Mesenchymal stem cell (in vitro differentiated cells and primary cell): Measurements from ENCODE around the gene PRR12.

Experiments used
- DNase-seq: peaks from one replicate; pipeline ENCODE4 v3.0.0-alpha.2; 2013
- H2AFZ ChIP-seq: one replicate; pipeline ENCODE4 v1.6.1; 2013; ENCODE audit warnings: low read depth, mild to moderate bottlenecking, control low read depth, inconsistent platforms, low read length, moderate library complexity
- H2AK5ac ChIP-seq: 2 replicates; pipeline ENCODE4 v1.6.1; 2013; ENCODE audit warnings: low read length, moderate library complexity, mild to moderate bottlenecking, inconsistent platforms; ENCODE audit not compliant: severe bottlenecking
- H2BK120ac ChIP-seq: one replicate; pipeline ENCODE4 v1.6.1; 2013; ENCODE audit warnings: low read depth, mild to moderate bottlenecking, inconsistent platforms, low read length, moderate library complexity
- H2BK12ac ChIP-seq, 2 experiments: one replicate each; pipeline ENCODE4 v1.6.1; 2013; ENCODE audit warnings: inconsistent platforms in 2 of 2, low read length in 2 of 2, mild to moderate bottlenecking in 2 of 2, moderate library complexity in 2 of 2, control low read depth in 1 of 2
- H2BK15ac ChIP-seq: one replicate; pipeline ENCODE4 v1.6.1; 2013; ENCODE audit warnings: mild to moderate bottlenecking, low read depth, inconsistent platforms; ENCODE audit not compliant: poor library complexity, severe bottlenecking
- H2BK5ac ChIP-seq: 2 replicates; pipeline ENCODE4 v1.6.1; 2013; ENCODE audit warnings: low read depth, mild to moderate bottlenecking, low read length, control low read depth, inconsistent platforms; ENCODE audit not compliant: poor library complexity, severe bottlenecking
- H3K14ac ChIP-seq, 2 experiments: one replicate each; pipeline ENCODE4 v1.6.1; 2013; ENCODE audit warnings: inconsistent platforms in 2 of 2, low read length in 2 of 2, control low read depth in 1 of 2, mild to moderate bottlenecking in 1 of 2, moderate library complexity in 1 of 2
- H3K18ac ChIP-seq, 2 experiments: one replicate each; pipeline ENCODE4 v1.6.1; 2013; ENCODE audit warnings: inconsistent platforms in 2 of 2, low read length in 2 of 2, control low read depth in 1 of 2, low read depth in 1 of 2, mild to moderate bottlenecking in 1 of 2
- H3K23ac ChIP-seq, 2 experiments: one replicate each; pipeline ENCODE4 v1.6.1; 2013; ENCODE audit warnings: inconsistent platforms in 2 of 2, low read length in 2 of 2, mild to moderate bottlenecking in 2 of 2, moderate library complexity in 2 of 2, control low read depth in 1 of 2
- H3K27ac ChIP-seq: 2 replicates; pipeline ENCODE4 v1.5.1; 2013; ENCODE audit warnings: mild to moderate bottlenecking, moderate library complexity, low read length, control low read depth, inconsistent platforms; ENCODE audit not compliant: poor library complexity, severe bottlenecking
- H3K27me3 ChIP-seq, 2 experiments: 2 replicates each; pipeline versions ENCODE4 v1.6.1 to v1.7.0; 2013; ENCODE audit warnings: low read length in 2 of 2, mild to moderate bottlenecking in 2 of 2, moderate library complexity in 2 of 2, control low read depth in 1 of 2, inconsistent platforms in 1 of 2; ENCODE audit not compliant: control insufficient read depth in 1 of 2, insufficient read depth in 1 of 2
- H3K36me3 ChIP-seq, 2 experiments: 2 replicates each; pipeline versions ENCODE4 v1.6.1 to v1.7.0; 2013; ENCODE audit warnings: low read length in 2 of 2, control low read depth in 1 of 2, inconsistent platforms in 1 of 2, low read depth in 1 of 2, mild to moderate bottlenecking in 1 of 2; ENCODE audit not compliant: insufficient read depth in 2 of 2, control insufficient read depth in 1 of 2
- H3K4ac ChIP-seq, 2 experiments: one replicate each; pipeline ENCODE4 v1.6.1; 2013; ENCODE audit warnings: inconsistent platforms in 2 of 2, low read length in 2 of 2, mild to moderate bottlenecking in 2 of 2, moderate library complexity in 2 of 2, control low read depth in 1 of 2, low read depth in 1 of 2
- H3K4me1 ChIP-seq: 2 replicates; pipeline ENCODE4 v1.6.1; 2013; ENCODE audit warnings: low read depth, low read length, control low read depth; ENCODE audit not compliant: control insufficient read depth, insufficient read depth
- H3K4me2 ChIP-seq: 2 replicates; pipeline ENCODE4 v1.6.1; 2013; ENCODE audit warnings: low read length, mild to moderate bottlenecking, inconsistent platforms; ENCODE audit not compliant: poor library complexity, severe bottlenecking
- H3K4me3 ChIP-seq, 2 experiments: 2 replicates each; pipeline versions ENCODE4 v1.5.1 to v1.7.0; 2013; ENCODE audit warnings: low read length in 2 of 2, mild to moderate bottlenecking in 2 of 2, control low read depth in 1 of 2, low read depth in 1 of 2; ENCODE audit not compliant: insufficient read depth in 1 of 2
- H3K79me1 ChIP-seq: replicated peaks from 2 replicates; pipeline ENCODE4 v1.6.1; 2013; ENCODE audit warnings: mild to moderate bottlenecking, control low read depth, low read length, inconsistent platforms; ENCODE audit not compliant: poor library complexity, severe bottlenecking
- H3K9ac ChIP-seq: 2 replicates; pipeline ENCODE4 v1.7.0; 2013; ENCODE audit warnings: mild to moderate bottlenecking, low read length, moderate library complexity
- H3K9me3 ChIP-seq: 2 replicates; pipeline ENCODE4 v1.7.0; 2013; ENCODE audit warnings: mild to moderate bottlenecking, low read length; ENCODE audit not compliant: control insufficient read depth
- H4K8ac ChIP-seq: one replicate; pipeline ENCODE4 v1.6.1; 2013; ENCODE audit warnings: inconsistent platforms, mild to moderate bottlenecking, low read length, moderate library complexity
- H4K91ac ChIP-seq: one replicate; pipeline ENCODE4 v1.6.1; 2013; ENCODE audit warnings: mild to moderate bottlenecking, low read length, inconsistent platforms
- WGBS: methylation state at CpG from one replicate; pipeline ENCODE4 v1.1.7; 2013; ENCODE audit warnings: mixed read lengths; 5-methylcytosine and 5-hydroxymethylcytosine counted together

The PRR12 gene

GRCh38 chr19:49596954-49597702 lies 6.1 kb downstream of the PRR12 start:
- peaks cover 4% of the 10 kb centered on the region for H3K4me1 ChIP-seq
- H3K23ac ChIP-seq: no peak overlapping the region
- H3K27me3 ChIP-seq: no peaks in the 10 kb centered on the region
- no peak overlapping the region for H2AK5ac ChIP-seq
- no peak for DNase-seq
- peaks cover 61 to 80% of the 10 kb centered on the region in 2 experiments for H3K36me3 ChIP-seq
- H3K9me3 ChIP-seq: no peaks in the 10 kb centered on the region
- H3K18ac ChIP-seq: no peak overlapping the region
- H2BK5ac ChIP-seq: no peak overlapping the region
- H2BK15ac ChIP-seq: no peak overlapping the region
- no peak overlapping the region for H3K4me3 ChIP-seq
- WGBS: 98% methylated on average over 65 of the region's 65 CpGs
- H3K79me1 ChIP-seq: peaks cover 26% of the 10 kb centered on the region
- no peak overlapping the region for H2AFZ ChIP-seq
- no peak overlapping the region for H3K14ac ChIP-seq
- H3K4me2 ChIP-seq: no peak overlapping the region
- H2BK120ac ChIP-seq: no peak overlapping the region
- H3K9ac ChIP-seq: no peak overlapping the region
- no peak overlapping the region for H2BK12ac ChIP-seq
- no peak overlapping the region for H3K27ac ChIP-seq
- H4K8ac ChIP-seq: no peak overlapping the region
- H4K91ac ChIP-seq: no peak overlapping the region
- H3K4ac ChIP-seq: no peak overlapping the region

- Histone ChIP-seq H3K4me3 (no peak overlapping the region), H3K27ac (no peak overlapping the region), H3K9me3 (no peaks in the 10 kb centered on the region), H3K27me3 (no peaks in the 10 kb centered on the region), H3K79me1 (peaks cover 26% of the 10 kb centered on the region), H2AFZ (no peak overlapping the region), H3K9ac (no peak overlapping the region), H3K18ac (no peak overlapping the region), H2BK120ac (no peak overlapping the region), H4K91ac (no peak overlapping the region), H3K4me2 (no peak overlapping the region), H3K4me1 (peaks cover 4% of the 10 kb centered on the region), H3K36me3 (peaks cover 67 to 84% of the 10 kb centered on the region in 2 experiments), H4K8ac (no peak overlapping the region), H3K14ac (no peak overlapping the region), H2BK12ac (no peak overlapping the region), H2BK5ac (no peak overlapping the region), H3K23ac (no peak overlapping the region), H3K4ac (no peak overlapping the region), H2BK15ac (no peak overlapping the region), H2AK5ac (no peak overlapping the region)
- 99% methylated on average over 29 of the region's 29 CpGs for WGBS
- DNase-seq: no peak
These were observed 6.7 kb downstream of the PRR12 start for GRCh38 chr19:49597703-49597974.

- Histone ChIP-seq H2BK12ac (no peak overlapping the region), H4K8ac (no peak overlapping the region), H2BK5ac (no peak overlapping the region), H3K36me3 (peaks cover 74 to 96% of the 10 kb centered on the region in 2 experiments), H3K4me2 (no peak overlapping the region), H3K4me1 (peaks cover 1% of the 10 kb centered on the region), H3K9me3 (no peaks in the 10 kb centered on the region), H2AFZ (no peak overlapping the region), H3K14ac (no peak overlapping the region), H2AK5ac (no peak overlapping the region), H2BK120ac (no peak overlapping the region), H3K27ac (no peak overlapping the region), H3K9ac (no peak overlapping the region), H3K23ac (no peak overlapping the region), H3K4me3 (no peak overlapping the region), H3K79me1 (peaks cover 26% of the 10 kb centered on the region), H3K18ac (no peak overlapping the region), H4K91ac (no peak overlapping the region), H2BK15ac (no peak overlapping the region), H3K27me3 (no peaks in the 10 kb centered on the region), H3K4ac (no peak overlapping the region)
- 95% methylated on average over 26 of the region's 26 CpGs for whole genome bisulfite sequencing
- DNase-seq: no peak
These were observed 8.7 kb downstream of the PRR12 start for GRCh38 chr19:49599378-49600295.

GRCh38 chr19:49601482-49602038 lies 10.6 kb downstream of the PRR12 start:
- Histone ChIP-seq H3K36me3 (peaks cover 81 to 91% of the 10 kb centered on the region in 2 experiments), H4K8ac (no peak overlapping the region), H3K4me1 (no peaks in the 10 kb centered on the region), H3K9me3 (no peaks in the 10 kb centered on the region), H2BK12ac (no peak overlapping the region), H3K18ac (no peak overlapping the region), H3K79me1 (peaks cover 22% of the 10 kb centered on the region), H3K4ac (no peak overlapping the region), H2BK15ac (no peak overlapping the region), H3K27me3 (no peaks in the 10 kb centered on the region), H2BK120ac (no peak overlapping the region), H3K27ac (no peak overlapping the region), H3K4me3 (no peak overlapping the region), H4K91ac (no peak overlapping the region), H3K14ac (no peak overlapping the region), H2AK5ac (no peak overlapping the region), H3K9ac (no peak overlapping the region), H2BK5ac (no peak overlapping the region), H2AFZ (no peak overlapping the region), H3K23ac (no peak overlapping the region), H3K4me2 (no peak overlapping the region)
- DNase-seq: no peak
- 97% methylated on average over 37 of the region's 38 CpGs for WGBS
